H1 (cell line): ENCODE results near the gene UBE2D2. TPM values are rescaled to one million over a fixed set of nuclear protein-coding genes. Genes with fewer than 3 reads are reported as not detected.

Experiments used
- ATF2 ChIP-seq: IDR thresholded peaks from 2 replicates; pipeline ENCODE4 v1.6.1; 2012; ENCODE audit warnings: low read length, inconsistent platforms
- BRCA1 ChIP-seq: IDR thresholded peaks from 2 replicates; pipeline ENCODE4 v1.6.1; 2012; ENCODE audit warnings: low read depth, low read length, improper control_type of control experiment
- CBX5 ChIP-seq: fragments of 300-800, 300-1000 bp; sonication (generic); IDR thresholded peaks from 2 replicates; pipeline ENCODE4 v1.7.1; 2016; ENCODE audit warnings: antibody characterized with exemption, low read length, low read depth
- CTCF ChIP-seq, 3 experiments: IDR thresholded peaks; 1 replicate in 2 of 3; 2 replicates in 1 of 3; pipeline versions ENCODE4 v1.5.1 to v1.6.1; 2011; ENCODE audit warnings: low read length in 3 of 3, mild to moderate bottlenecking in 3 of 3, inconsistent platforms in 2 of 3, low read depth in 1 of 3, moderate library complexity in 1 of 3; ENCODE audit not compliant: insufficient read depth in 1 of 3; ENCODE audit errors: control extremely low read depth in 1 of 3
- EGR1 ChIP-seq: IDR thresholded peaks from 2 replicates; pipeline ENCODE4 v1.6.1; 2011; ENCODE audit warnings: low read depth, low read length, borderline replicate concordance
- EP300 ChIP-seq, 2 experiments: IDR thresholded peaks; 1 replicate in 1 of 2; 2 replicates in 1 of 2; pipeline ENCODE4 v1.6.1; 2011 to 2012; ENCODE audit warnings: low read depth in 2 of 2, low read length in 2 of 2, mild to moderate bottlenecking in 2 of 2, borderline replicate concordance in 1 of 2, inconsistent platforms in 1 of 2, moderate library complexity in 1 of 2
- EZH2 ChIP-seq: fragments of 200-600 bp; sonication (generic); IDR thresholded peaks from 2 replicates; pipeline ENCODE4 v1.7.1; 2012; ENCODE audit warnings: low read depth, mild to moderate bottlenecking, moderate library complexity, low read length, inconsistent platforms; ENCODE audit not compliant: severe bottlenecking
- FOSL1 ChIP-seq: IDR thresholded peaks from 2 replicates; pipeline ENCODE4 v1.6.1; 2011; ENCODE audit warnings: mild to moderate bottlenecking, low read depth, low read length, moderate library complexity; ENCODE audit not compliant: insufficient read depth
- JUN ChIP-seq: IDR thresholded peaks from 2 replicates; pipeline ENCODE4 v1.6.1; 2011; ENCODE audit warnings: low read depth, mild to moderate bottlenecking, improper control_type of control experiment, low read length
- KDM4A ChIP-seq: IDR thresholded peaks from one replicate; pipeline ENCODE4 v1.7.1; 2012; ENCODE audit warnings: low read depth, mild to moderate bottlenecking, moderate library complexity, low read length, inconsistent platforms; ENCODE audit not compliant: severe bottlenecking
- KDM5A ChIP-seq: fragments of 200-600 bp; IDR thresholded peaks from 2 replicates; pipeline ENCODE4 v1.7.1; 2012; ENCODE audit warnings: mild to moderate bottlenecking, low read length, inconsistent platforms, mixed read lengths
- NRF1 ChIP-seq: IDR thresholded peaks from 2 replicates; pipeline ENCODE4 v1.6.1; 2011; ENCODE audit warnings: mild to moderate bottlenecking, low read depth, low read length, improper control_type of control experiment
- PHF8 ChIP-seq: fragments of 200-600 bp; sonication (generic); conservative IDR thresholded peaks from 2 replicates; pipeline ENCODE4 v1.7.1; 2012; ENCODE audit warnings: low read depth, mild to moderate bottlenecking, inconsistent platforms, low read length, moderate library complexity
- POLR2A ChIP-seq, 2 experiments: IDR thresholded peaks; 1 replicate in 1 of 2; 2 replicates in 1 of 2; pipeline ENCODE4 v1.6.1; 2011; ENCODE audit warnings: low read depth in 2 of 2, low read length in 2 of 2, mild to moderate bottlenecking in 2 of 2; ENCODE audit errors: control extremely low read depth in 1 of 2
- POLR2AphosphoS5 ChIP-seq: IDR thresholded peaks from 2 replicates; pipeline ENCODE4 v1.6.1; 2011; ENCODE audit warnings: low read depth, low read length
- POU5F1 ChIP-seq: IDR thresholded peaks from 2 replicates; pipeline ENCODE4 v1.6.1; 2011; ENCODE audit warnings: low read depth, mild to moderate bottlenecking, low read length, moderate library complexity
- SP2 ChIP-seq: IDR thresholded peaks from 2 replicates; pipeline ENCODE4 v1.6.1; 2012; ENCODE audit warnings: mild to moderate bottlenecking, low read length, inconsistent platforms
- SP4 ChIP-seq: IDR thresholded peaks from 2 replicates; pipeline ENCODE4 v1.6.1; 2012; ENCODE audit warnings: low read length, inconsistent platforms
- TAF1 ChIP-seq: IDR thresholded peaks from 2 replicates; pipeline ENCODE4 v1.6.1; 2011; ENCODE audit warnings: mild to moderate bottlenecking, low read depth, low read length
- TCF12 ChIP-seq: IDR thresholded peaks from 2 replicates; pipeline ENCODE4 v1.6.1; 2011; ENCODE audit warnings: low read depth, mild to moderate bottlenecking, low read length
- polyA plus RNA-seq, 7 experiments: library from polyadenylated mRNA; depleted of rRNA in 3 of 7; stranded (reverse) in 5 of 7; unstranded in 2 of 7; fragments of >200 nt in 5 of 7; fragments of 200-250 nt in 2 of 7; gene quantifications; 1 replicate in 5 of 7; 2 replicates in 1 of 7; 4 replicates in 1 of 7; pipeline versions ENCODE4 v1.2.1 to v1.2.3, GENCODE V29; 2011 to 2013; ENCODE audit warnings: missing spikeins in 2 of 7, mixed read lengths in 2 of 7
- total RNA-seq: library from RNA; stranded (reverse); fragmentation: NEBNext Ultra II Directional; extraction: Animal tissue kit (Norgen Biotek cat#: 25700); gene quantifications from 2 replicates; pipeline ENCODE4 v1.2.1, GENCODE V29; 2021
- TF ChIP-seq, protein P1 (sequence below): IDR thresholded peaks from 2 replicates; pipeline ENCODE4 v1.6.1; 2011; ENCODE audit warnings: low read depth, mild to moderate bottlenecking, low read length; ENCODE audit not compliant: insufficient read depth

The UBE2D2 gene
- total and polyA plus RNA-seq, 2 of the 8 experiments (the other 6 are each of a cell fraction or from before 2014, with no cell fraction given), result 66.9 to 203 TPM

DNA sequence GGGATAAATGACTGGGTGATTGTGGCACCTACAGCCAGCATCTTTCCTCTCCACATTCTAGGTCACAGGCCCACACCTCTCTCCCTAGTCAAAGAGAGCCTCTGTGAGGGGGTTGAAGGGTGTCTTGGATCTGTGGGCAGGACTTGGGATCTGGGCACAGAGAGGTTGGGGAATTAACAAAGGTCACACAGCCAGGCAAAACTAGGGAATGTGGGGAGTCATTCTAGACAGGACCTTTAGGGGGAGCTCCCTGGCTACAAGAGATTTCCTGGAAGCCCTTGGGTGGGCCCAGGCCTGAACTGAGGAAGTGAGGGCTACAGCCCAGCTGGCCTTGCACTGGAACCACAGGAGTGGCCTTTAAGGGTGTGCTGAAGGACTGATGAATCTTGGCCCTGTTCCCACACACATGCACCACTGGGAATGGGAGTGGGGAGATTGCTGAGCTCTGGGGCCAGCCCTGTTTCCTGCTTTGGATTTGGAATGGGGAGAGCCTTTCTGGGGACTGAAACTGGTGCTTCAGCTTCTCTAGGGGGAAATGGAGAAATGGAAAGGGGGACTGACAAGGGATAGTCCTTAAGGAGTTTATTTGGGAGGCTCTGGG is 74.6 kb downstream of the UBE2D2 start (continued):
- TF ChIP-seq, protein P1, sequence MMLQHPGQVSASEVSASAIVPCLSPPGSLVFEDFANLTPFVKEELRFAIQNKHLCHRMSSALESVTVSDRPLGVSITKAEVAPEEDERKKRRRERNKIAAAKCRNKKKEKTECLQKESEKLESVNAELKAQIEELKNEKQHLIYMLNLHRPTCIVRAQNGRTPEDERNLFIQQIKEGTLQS, result no peak
- TF ChIP-seq POLR2AphosphoS5 (no peak), TCF12 (no peak), EGR1 (no peak), EZH2 (no peak), BRCA1 (no peak), SP2 (no peak), KDM4A (no peak), POLR2A (IDR thresholded peaks at IDR 0.05; ENCODE audit: control extremely low read depth in 1 of 2, low read depth in 2 of 2, low read length in 2 of 2) (peak in 1 of 2 experiments; percentile 24; a peak in 1 of 3 replicates), JUN (no peak), POU5F1 (no peak), CBX5 (no peak), FOSL1 (no peak), EP300 (IDR thresholded peaks at IDR 0.05; ENCODE audit: borderline replicate concordance in 1 of 2, low read depth in 2 of 2, low read length in 2 of 2) (no peak), SP4 (peak; percentile 59; the same call in 1 of the 2 replicates), PHF8 (no peak), TAF1 (no peak), ATF2 (peak; percentile 80; the same call in 1 of the 2 replicates), KDM5A (no peak), CTCF (IDR thresholded peaks at IDR 0.05; ENCODE audit: control extremely low read depth in 1 of 3, insufficient read depth in 1 of 3, low read depth in 1 of 3, low read length in 3 of 3) (peak in 2 of 3 experiments; percentile 74 to 82; a peak in 3 of 4 replicates), NRF1 (no peak)
